ENCODE results near the gene CCDC102A.
"Not testable (repeated sequence)": the region's sequence is repeated elsewhere in the genome, so short reads cannot be mapped to it uniquely, and the experiment has no call there.

The CCDC102A gene

DNA sequence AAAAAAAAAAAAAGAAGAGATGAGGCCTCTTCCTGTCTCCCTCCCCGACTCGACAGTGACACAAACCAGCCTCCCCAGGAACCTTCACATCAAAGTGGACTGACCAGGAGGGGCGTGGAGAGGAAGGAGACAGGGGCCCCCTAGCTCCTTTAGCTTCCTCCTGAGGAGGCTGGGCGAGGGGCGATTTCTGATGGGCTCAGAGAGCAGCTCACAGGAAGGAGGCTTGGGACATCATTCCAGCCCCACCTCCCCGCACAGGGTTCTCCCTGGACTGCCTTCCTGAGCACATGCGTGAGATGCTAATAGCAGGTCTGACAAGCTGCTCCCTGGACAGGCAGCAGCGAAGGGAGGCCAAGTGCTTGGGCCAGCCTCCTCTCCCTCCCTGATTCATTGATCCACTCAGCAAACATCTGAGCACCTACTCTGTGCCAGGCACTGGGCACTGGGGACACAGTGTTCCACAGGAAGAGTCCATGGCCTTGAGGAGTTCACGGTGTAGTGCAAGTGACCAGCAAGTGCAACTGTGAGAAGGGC, 35.7 kb downstream of the CCDC102A start:
- H3K4me3 ChIP-seq (ENCODE audit: low read length), result no peak overlapping the region
- TF ChIP-seq ZNF274 (IDR thresholded peaks at IDR 0.05; ENCODE audit: low read depth, low read length), result no peak

- H3K4me3 ChIP-seq (ENCODE audit: low read length), result not testable (repeated sequence)
Measured at GRCh38 chr16:57499941-57500340, 36.4 kb downstream of the CCDC102A start.

DNA sequence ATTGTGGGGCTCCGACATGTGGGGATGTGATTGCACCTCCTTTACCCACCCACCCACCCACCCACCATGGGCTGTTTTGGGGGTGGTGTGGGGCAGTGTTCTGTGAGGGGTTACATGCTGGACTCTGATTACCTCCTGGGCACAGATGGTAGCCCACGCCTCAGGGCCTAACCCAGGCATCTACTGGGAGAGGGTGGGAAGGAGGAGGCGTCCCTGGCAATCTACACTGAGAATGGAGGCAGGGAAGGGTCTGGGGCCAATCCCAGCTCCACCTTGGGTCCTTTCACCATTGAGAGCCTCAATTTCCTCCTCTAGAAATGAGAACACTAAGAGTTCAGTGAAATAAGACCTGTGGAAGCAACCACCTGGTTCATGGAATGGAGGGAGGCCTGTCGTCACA, 38.3 kb downstream of the CCDC102A start:
- TF ChIP-seq ZNF274 (IDR thresholded peaks at IDR 0.05; ENCODE audit: low read depth, low read length), result no peak
- H3K4me3 ChIP-seq (ENCODE audit: low read length), result no peak overlapping the region

DNA sequence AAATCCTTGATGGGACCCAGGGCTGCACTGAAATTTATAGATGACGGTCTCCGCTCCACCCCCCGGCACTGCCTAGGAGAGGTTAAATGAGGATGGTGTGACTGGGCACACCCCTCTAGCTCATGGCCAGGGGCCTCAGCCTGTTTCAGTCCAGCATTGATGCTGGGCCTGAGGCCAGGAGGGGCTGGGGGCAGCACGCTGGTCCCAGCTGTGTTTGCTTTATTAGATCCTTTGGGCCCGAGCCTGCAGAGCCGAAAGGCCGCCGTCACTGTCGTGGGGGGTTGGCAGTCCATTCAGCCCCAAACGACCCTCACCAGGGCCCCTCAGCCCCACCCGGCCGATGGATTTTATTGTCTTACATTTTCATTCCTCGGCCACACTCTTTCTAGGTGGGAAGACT, 39.2 kb downstream of the CCDC102A start:
- TF ChIP-seq ZNF274 (IDR thresholded peaks at IDR 0.05; ENCODE audit: low read depth, low read length), result no peak
- H3K4me3 ChIP-seq (ENCODE audit: low read length), result no peak overlapping the region

DNA sequence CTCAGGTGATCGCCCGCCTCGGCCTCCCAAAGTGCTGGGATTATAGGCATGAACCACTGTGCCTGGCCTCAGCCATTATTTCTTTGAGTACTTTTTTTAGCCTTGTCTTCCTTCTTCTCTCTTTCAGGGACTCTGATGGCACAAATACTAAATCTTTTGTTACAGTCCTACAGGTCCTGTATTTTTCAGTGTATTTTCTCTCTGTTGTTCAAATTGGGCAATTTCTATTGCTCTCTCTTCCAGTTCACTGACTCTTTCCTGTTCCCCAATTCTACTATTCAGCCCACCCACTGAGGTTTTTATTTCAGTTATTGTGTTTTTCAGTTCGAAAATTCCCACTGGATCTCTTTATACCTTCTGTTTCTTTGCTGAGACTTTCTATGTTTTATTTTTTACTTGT, 42.6 kb downstream of the CCDC102A start:
- H3K4me3 ChIP-seq (ENCODE audit: low read length), result no peak overlapping the region
- TF ChIP-seq ZNF274 (IDR thresholded peaks at IDR 0.05; ENCODE audit: low read depth, low read length), result no peak

- TF ChIP-seq ZNF274 (IDR thresholded peaks at IDR 0.05; ENCODE audit: low read depth, low read length), result no peak
- no peak overlapping the region for H3K4me3 ChIP-seq (ENCODE audit: low read length)
Measured at GRCh38 chr16:57489229-57489628, 47.1 kb downstream of the CCDC102A start.

DNA sequence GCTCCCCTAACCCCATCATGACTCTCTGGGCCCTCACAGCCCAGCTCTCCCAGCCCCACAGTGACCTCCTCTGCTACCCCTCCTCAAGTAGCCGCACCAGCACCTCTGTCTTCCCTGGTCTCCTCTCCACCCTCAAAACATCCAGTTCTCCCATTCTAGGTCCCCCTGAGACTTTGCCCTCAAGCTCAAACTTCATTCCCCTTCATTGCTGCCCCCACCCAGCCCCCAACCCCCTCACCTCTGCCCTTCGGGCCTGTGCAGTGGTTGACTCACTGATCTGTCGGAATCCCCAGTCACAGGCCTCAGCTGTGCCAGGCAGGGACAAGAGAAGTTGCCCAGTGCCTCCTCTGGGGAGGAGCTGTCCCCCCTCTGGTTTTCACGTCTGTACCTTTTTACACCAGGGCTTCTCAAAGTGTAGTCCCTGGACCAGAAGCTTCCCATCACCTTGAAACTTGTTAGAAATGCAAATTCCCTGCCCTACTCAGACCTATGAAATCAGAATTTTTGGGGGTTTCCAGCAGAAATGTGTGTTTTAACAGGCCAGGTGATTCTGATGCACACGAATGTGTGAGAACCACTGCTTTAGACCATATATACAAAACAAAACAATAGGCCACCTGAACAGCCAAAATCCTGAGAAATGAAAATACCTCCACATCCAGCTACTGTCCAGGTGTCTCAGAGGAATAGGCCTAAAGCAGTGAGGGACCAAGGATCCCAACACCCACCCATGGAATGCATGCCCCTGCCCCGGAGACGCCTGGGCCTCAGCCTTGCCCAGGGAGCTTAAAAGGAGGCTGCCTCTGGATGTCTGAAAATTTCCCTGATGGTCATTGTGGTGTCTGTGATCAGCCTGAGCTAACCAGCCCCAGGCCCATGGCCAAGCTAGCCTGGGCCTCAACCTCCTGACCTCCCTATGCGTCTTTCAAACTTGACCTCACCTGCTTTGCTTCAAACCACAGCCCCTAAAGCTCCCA, 49.2 kb downstream of the CCDC102A start:
- H3K4me3 ChIP-seq (ENCODE audit: low read length), result peak overlapping the region; percentile 20; the same call in 1 of the 2 replicates

DNA sequence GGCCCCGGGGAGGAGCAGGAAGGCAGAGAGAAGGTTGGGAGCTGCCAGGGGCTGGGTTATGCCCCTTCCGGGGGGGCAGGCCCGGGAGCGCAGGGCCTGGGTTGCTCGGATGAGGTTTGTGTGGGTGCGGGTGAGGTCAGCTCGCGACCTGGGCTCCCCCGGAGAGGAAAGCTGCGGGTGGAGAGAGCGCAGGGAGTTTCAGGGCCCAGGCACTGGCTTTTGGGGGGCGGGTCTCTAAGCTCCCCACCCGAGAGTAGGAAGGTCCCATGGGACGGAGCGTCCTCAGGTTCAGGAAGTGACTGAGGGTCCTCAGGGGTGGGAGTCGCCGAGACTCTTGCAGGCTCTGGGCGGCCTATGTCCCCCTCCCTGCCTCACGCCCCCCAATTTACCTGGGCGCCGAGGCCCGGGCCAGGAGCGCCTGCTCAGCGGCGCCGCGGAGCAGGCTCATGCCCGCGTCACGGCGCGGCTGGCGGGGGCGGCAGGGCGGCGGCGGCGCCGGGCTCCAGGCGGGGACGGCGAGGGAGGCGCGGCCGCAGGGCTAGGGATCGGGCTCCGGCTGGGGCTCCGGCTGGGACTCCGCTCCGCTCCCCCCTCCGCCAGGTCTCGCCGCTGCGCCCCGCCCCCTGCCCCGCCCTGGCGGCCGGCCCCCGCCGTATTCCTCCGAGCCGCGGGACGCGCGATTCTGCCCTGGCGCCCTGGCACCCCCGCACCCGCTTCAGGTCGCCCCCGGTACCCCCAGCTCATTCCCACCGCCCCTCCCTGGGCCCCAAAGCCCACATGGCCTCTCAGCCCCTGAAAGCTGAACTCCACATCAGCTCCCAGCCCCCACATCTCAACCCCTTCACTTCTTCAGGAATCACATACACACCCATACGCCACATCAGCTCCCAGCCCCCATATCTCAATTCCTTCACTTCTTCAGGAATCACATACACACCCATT, 50.2 kb downstream of the CCDC102A start, which contains the start of gene DOK4:
DOK4 (minus strand) TSS at position 578 of the 942 bp plus-strand sequence. CDS start 6,986 bp downstream, outside the sequence.
- TF ChIP-seq ZNF274 (IDR thresholded peaks at IDR 0.05; ENCODE audit: low read depth, low read length), result no peak
- H3K4me3 ChIP-seq (ENCODE audit: low read length), result peak within 1 kb of the TSS; percentile 63

More for the DNA sequence above, 49.2 kb downstream of the CCDC102A start:
- no peak for TF ChIP-seq ZNF274 (IDR thresholded peaks at IDR 0.05; ENCODE audit: low read depth, low read length)

GRCh38 chr16:57485091-57485915, 51.1 kb downstream of the CCDC102A start:
- TF ChIP-seq ZNF274 (IDR thresholded peaks at IDR 0.05; ENCODE audit: low read depth, low read length), result no peak
- H3K4me3 ChIP-seq (ENCODE audit: low read length), result peak overlapping the region; percentile 63; the same call in 1 of the 2 replicates

DNA sequence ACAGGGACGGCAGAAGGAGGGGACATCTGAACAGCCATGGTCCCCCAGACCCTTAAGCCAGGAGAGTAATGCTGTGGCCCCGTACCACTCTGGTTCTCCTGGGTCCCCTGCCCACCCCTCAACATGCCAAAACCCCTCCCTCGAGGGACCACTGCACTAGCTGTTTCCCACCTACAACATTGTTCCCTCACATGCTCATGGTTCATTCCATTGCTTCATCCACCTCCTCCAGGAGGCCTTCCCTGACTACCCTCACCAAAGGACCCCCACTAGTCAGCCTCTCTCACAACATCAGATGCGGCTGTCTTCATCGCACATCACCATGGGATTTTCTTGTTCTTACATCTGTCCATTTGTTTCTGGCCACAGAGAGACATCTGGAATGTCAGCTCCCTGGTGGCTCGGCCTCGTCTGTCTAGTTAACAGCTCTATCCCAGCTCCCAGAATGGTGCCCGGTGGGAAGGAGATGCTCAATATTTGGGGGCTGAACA, 51.8 kb downstream of the CCDC102A start:
- no peak for TF ChIP-seq ZNF274 (IDR thresholded peaks at IDR 0.05; ENCODE audit: low read depth, low read length)

DNA sequence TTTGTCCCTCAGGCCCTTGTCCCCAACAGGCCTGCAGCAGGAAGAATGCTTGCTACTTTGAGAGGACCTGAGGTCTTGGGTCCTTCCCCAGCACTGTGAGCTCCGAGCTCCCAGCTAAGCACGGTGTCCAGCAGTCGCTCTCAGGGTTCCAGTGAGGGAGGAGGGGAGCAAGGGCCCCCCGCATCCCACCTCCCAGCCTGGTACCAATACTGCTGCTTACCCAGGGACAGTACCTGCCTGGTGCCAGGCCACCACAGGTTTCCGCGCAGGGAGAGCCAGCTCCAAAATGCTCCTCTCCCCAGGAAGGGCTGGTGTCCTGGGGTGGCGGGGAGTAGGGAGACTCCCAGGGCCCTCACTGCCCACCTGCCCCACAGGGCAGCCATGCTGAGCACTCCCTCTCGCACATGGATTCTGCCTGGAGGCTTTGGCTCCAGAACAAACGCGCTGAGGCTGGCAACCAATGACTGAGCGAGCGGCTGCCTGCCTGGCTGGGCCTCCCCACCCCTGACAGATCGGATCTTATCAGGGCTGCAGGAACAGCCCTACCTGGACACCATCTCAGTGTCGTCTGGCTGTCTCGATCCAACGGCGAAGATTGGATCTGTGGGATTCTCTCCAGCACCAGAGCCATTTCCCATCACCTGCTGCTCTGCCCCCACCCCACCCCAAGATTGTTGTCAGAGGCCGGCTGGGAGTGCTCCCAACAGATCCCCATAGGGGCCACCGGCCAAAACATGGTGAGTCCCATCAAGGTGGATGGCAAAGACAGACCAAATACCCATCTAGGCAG, 52.5 kb downstream of the CCDC102A start:
- no peak overlapping the region for H3K4me3 ChIP-seq (ENCODE audit: low read length)

More for the DNA sequence above, 51.8 kb downstream of the CCDC102A start:
- H3K4me3 ChIP-seq (ENCODE audit: low read length), result no peak overlapping the region

GRCh38 chr16:57482845-57483545, 53.4 kb downstream of the CCDC102A start:
- H3K4me3 ChIP-seq (ENCODE audit: low read length), result no peak overlapping the region

More for the DNA sequence above, 52.5 kb downstream of the CCDC102A start:
- TF ChIP-seq ZNF274 (IDR thresholded peaks at IDR 0.05; ENCODE audit: low read depth, low read length), result no peak

More at GRCh38 chr16:57482845-57483545, 53.4 kb downstream of the CCDC102A start:
- no peak for TF ChIP-seq ZNF274 (IDR thresholded peaks at IDR 0.05; ENCODE audit: low read depth, low read length)
